Esophagus muscularis mucosa (tissue), 4 donors: ENCODE measurements around the gene AANAT. TPM values are rescaled to one million over a fixed set of nuclear protein-coding genes. Genes with fewer than 3 reads are reported as not detected.
"Not testable (repeated sequence)": the region's sequence is repeated elsewhere in the genome, so short reads cannot be mapped to it uniquely, and the experiment has no call there.

Experiments
- DNase-seq: peaks from one replicate; pipeline ENCODE4 v3.0.0-alpha.2; 2017; ENCODE audit errors: extremely low spot score
- H3K27ac ChIP-seq, 4 donors: fragments of 200-600 bp; sonication (generic); replicated peaks in 1 of 4; 1 replicate in 3 of 4; 2 replicates in 1 of 4; pipeline ENCODE4 v1.5.1; 2016 to 2019; ENCODE audit warnings: mild to moderate bottlenecking in 1 of 4
- H3K27me3 ChIP-seq, 4 donors: fragments of 200-600 bp; sonication (generic); one replicate each; pipeline versions ENCODE4 v1.5.1 to v1.6.0; 2016 to 2019
- H3K36me3 ChIP-seq, 4 donors: fragments of 200-600 bp; sonication (generic); one replicate each; pipeline ENCODE4 v1.5.1; 2016 to 2019
- H3K4me1 ChIP-seq, 4 donors: fragments of 200-600 bp; sonication (generic); one replicate each; pipeline ENCODE4 v1.5.1; 2016 to 2019
- H3K4me3 ChIP-seq, 4 donors: fragments of 200-600 bp; sonication (generic); 1 replicate in 2 of 4; 2 replicates in 2 of 4; pipeline ENCODE4 v1.5.1; 2016 to 2019; ENCODE audit warnings: mild to moderate bottlenecking in 4 of 4, moderate library complexity in 1 of 4
- H3K9me3 ChIP-seq, 4 donors: fragments of 200-600 bp; sonication (generic); 1 replicate in 3 of 4; 2 replicates in 1 of 4; pipeline ENCODE4 v1.5.1; 2016 to 2019
- EP300 ChIP-seq: sonication (generic); formaldehyde crosslinking; IDR thresholded peaks from one replicate; pipeline ENCODE4 v1.6.1; 2017; ENCODE audit warnings: antibody characterized with exemption
- POLR2A ChIP-seq: fragments of 450-650 bp; IDR thresholded peaks from one replicate; pipeline ENCODE4 v1.6.1; 2017; ENCODE audit warnings: antibody characterized with exemption, moderate library complexity, mild to moderate bottlenecking, low read depth
- POLR2AphosphoS5 ChIP-seq, 2 donors: sonication (generic); formaldehyde crosslinking; IDR thresholded peaks; one replicate each; pipeline ENCODE4 v1.6.1; 2017; ENCODE audit warnings: antibody characterized with exemption in 2 of 2
- WGBS: methylation state at CpG from one replicate; pipeline ENCODE4 v1.1.5; 2018; 5-methylcytosine and 5-hydroxymethylcytosine counted together
- intact Hi-C: fragments of 100-400 bp; cut with DNase I; formaldehyde crosslinking; loops from one replicate; pipeline ENCODE4 v1.15.1; 2023
- total RNA-seq, 4 donors: library from RNA; depleted of rRNA; stranded (reverse); fragments of >200 nt; gene quantifications; one replicate each; pipeline versions ENCODE4 v1.1.0 to v1.2.1, GENCODE V29; 2016
- TF ChIP-seq, protein P1 (sequence below), 3 experiments: fragments of 200-600 bp in 2 of 3; fragments of 450-650 bp in 1 of 3; sonication (generic) in 2 of 3; IDR thresholded peaks; one replicate each; pipeline ENCODE4 v1.5.1; 2017 to 2019; ENCODE audit warnings: antibody characterized with exemption in 3 of 3, mild to moderate bottlenecking in 2 of 3, moderate library complexity in 1 of 3

The AANAT gene
- total RNA-seq, 4 donors from 2014 or later, result not detected

DNA sequence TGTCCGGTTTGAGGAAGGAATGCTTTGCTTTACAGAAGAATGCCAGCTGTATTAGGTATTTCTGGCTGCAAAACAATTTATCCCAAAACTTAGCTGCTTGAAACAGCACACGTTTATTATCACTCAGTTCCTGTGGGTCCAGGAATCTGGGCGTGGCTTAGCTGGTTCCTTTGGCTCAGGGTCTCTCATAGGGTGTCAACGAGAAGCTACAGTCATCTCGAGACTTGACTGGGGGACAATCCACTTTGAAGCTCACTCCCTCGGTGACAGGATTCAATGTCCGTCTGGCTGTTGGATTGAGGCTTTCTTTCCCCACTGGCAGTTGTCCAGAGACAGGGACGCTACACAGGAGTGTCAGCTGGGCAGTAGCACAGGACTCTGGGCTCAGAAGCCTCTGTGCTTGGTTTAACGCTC lies 43.4 kb downstream of the AANAT start:
- 36% methylated on average over 9 of the region's 9 CpGs for WGBS
- Histone ChIP-seq H3K9me3 (no peaks in the 10 kb centered on the region), H3K36me3 (no peaks in the 10 kb centered on the region), H3K4me1 (peaks cover 9 to 26% (median 17%) of the 10 kb centered on the region in 4 donors), H3K27me3 (peaks cover 0 to 17% (median 0%) of the 10 kb centered on the region in 4 donors), H3K27ac (no peak overlapping the region), H3K4me3 (no peak overlapping the region)
- no peak for DNase-seq
- TF ChIP-seq EP300, result no peak
- TF ChIP-seq POLR2AphosphoS5 (IDR thresholded peaks at IDR 0.05), result no peak
- no peak for TF ChIP-seq POLR2A
- TF ChIP-seq, protein P1, sequence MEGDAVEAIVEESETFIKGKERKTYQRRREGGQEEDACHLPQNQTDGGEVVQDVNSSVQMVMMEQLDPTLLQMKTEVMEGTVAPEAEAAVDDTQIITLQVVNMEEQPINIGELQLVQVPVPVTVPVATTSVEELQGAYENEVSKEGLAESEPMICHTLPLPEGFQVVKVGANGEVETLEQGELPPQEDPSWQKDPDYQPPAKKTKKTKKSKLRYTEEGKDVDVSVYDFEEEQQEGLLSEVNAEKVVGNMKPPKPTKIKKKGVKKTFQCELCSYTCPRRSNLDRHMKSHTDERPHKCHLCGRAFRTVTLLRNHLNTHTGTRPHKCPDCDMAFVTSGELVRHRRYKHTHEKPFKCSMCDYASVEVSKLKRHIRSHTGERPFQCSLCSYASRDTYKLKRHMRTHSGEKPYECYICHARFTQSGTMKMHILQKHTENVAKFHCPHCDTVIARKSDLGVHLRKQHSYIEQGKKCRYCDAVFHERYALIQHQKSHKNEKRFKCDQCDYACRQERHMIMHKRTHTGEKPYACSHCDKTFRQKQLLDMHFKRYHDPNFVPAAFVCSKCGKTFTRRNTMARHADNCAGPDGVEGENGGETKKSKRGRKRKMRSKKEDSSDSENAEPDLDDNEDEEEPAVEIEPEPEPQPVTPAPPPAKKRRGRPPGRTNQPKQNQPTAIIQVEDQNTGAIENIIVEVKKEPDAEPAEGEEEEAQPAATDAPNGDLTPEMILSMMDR (IDR thresholded peaks at IDR 0.05), result no peak
- intact Hi-C loops, result no loop called here

DNA sequence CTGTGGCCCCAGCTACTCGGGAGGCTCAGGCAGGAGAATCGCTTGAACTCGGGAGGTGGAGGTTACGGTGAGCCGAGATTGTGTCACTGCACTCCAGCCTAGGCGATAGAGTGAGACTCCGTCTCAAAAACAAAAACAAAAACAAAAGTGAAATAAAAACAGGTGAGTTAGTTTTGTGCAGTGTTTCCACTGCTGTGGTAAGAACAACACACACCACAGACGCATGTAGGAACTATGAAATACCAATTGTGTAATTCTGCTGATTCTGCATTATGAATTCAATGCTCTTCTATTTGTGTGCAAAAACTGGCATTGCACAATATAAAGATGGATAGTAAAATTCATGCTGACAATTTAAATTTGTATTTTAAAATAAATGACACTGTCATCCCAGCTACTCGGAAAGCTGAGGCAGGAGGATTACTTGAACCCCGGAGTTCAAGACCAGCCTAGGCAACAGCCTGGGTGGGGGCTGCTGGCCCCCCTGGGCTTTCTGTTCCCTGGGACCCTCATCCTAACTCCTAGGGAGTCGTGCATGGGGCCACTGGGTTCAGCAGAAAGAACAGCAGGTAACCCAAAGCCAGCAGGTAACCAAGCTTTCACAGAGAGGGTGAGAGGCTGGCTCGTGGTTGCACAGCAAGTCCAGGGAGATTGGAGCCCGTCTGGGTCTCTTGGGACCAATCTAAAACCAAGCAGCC lies 44.4 kb downstream of the AANAT start:
- Histone ChIP-seq H3K36me3 (no peaks in the 10 kb centered on the region), H3K27me3 (peaks cover 0 to 13% (median 0%) of the 10 kb centered on the region in 4 donors), H3K27ac (no peak overlapping the region), H3K4me3 (no peak overlapping the region), H3K4me1 (peaks cover 11 to 19% (median 13%) of the 10 kb centered on the region in 4 donors), H3K9me3 (no peaks in the 10 kb centered on the region)
- intact Hi-C loops, result no loop called here
- TF ChIP-seq, protein P1 (IDR thresholded peaks at IDR 0.05), result no peak
- TF ChIP-seq EP300, result no peak
- no peak for TF ChIP-seq POLR2A
- TF ChIP-seq POLR2AphosphoS5 (IDR thresholded peaks at IDR 0.05), result no peak
- no peak for DNase-seq
- 85% methylated on average over 12 of the region's 13 CpGs for WGBS

DNA sequence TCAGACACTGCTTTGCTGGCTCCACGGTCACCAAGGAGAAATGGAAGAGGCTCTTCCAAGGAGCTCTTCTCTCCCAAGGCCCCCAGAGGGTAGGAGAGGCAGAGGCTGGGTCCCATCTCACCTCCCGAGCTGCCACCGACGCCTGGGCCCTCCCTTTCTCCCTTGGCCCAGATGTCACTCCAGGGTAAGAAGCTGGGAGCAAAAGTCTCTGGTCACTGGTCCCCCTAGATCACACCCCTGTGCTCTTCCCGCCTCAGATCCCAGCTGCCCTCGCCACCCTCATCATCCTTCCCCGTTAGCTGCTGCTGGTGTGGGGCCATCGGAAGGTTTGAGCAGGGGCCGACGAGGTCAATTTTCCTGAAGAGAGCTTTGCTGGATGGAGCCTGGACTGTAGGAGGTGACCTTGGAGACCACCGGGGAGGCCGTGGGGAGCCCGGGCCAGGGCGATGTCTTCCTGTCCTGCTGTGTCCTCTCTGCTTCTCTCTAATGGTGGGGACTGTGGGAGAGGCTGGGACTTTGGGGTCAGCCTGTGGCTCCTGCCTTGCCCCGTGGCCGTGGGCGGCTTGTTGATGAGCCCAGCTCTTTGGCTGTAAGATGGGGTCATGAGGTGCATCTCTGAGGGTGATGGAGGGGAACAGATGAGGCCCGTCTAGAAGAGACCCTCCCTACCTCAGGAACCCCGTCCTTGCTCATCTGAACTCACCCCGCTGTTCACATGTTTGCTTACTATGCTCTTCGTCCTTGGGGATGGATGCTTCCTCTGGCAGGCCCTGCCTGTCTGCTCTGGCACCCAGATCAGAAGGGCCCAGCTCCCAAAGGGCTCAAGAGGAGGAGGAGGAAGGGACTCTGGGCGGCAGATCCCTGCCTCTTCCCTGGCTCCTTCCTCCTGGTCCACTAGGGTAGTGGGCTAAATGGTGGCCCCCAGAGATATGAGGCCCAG lies 45.2 kb downstream of the AANAT start:
- no peaks in the 10 kb centered on the region for H3K9me3 ChIP-seq
- H3K4me3 ChIP-seq, result no peak overlapping the region
- H3K27ac ChIP-seq, result no peak overlapping the region
- DNase-seq, result no peak
- intact Hi-C loops, result no loop called here
- peaks cover 11 to 19% (median 13%) of the 10 kb centered on the region in 4 donors for H3K4me1 ChIP-seq
- WGBS, result 88% methylated on average over 21 of the region's 22 CpGs
- peaks cover 0 to 5% (median 0%) of the 10 kb centered on the region in 4 donors for H3K27me3 ChIP-seq
- no peak for TF ChIP-seq EP300
- no peak for TF ChIP-seq POLR2A
- TF ChIP-seq, protein P1 (IDR thresholded peaks at IDR 0.05), result no peak
- no peak for TF ChIP-seq POLR2AphosphoS5 (IDR thresholded peaks at IDR 0.05)
- no peaks in the 10 kb centered on the region for H3K36me3 ChIP-seq

DNA sequence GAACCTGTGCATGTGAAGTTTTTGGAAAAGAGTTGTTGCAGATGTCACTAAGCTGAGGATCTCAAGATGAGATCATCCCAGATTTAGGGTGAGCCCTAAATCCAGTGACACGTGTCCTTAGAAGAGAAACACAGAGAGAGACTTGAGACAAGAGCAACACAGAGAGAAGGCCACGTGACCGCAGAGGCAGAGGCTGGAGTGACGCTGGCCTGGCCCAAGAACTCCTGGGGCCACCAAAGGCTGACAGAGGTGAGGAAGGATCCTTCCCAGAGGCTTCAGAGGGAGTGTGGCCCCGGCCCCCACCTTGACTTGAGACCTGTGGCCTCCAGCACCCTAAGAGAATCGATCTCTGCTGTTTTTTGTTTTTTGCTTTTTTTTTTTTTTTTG lies 45.9 kb downstream of the AANAT start:
- Histone ChIP-seq H3K36me3 (no peaks in the 10 kb centered on the region), H3K27ac (no peak overlapping the region), H3K27me3 (no peaks in the 10 kb centered on the region), H3K4me1 (peaks cover 11 to 19% (median 13%) of the 10 kb centered on the region in 4 donors), H3K9me3 (no peaks in the 10 kb centered on the region), H3K4me3 (no peak overlapping the region)
- 80% methylated on average over 6 of the region's 6 CpGs for WGBS
- intact Hi-C loops, result no loop called here
- TF ChIP-seq, protein P1 (IDR thresholded peaks at IDR 0.05), result no peak
- TF ChIP-seq POLR2AphosphoS5 (IDR thresholded peaks at IDR 0.05) (no peak), EP300 (no peak), POLR2A (no peak)
- DNase-seq, result no peak

DNA sequence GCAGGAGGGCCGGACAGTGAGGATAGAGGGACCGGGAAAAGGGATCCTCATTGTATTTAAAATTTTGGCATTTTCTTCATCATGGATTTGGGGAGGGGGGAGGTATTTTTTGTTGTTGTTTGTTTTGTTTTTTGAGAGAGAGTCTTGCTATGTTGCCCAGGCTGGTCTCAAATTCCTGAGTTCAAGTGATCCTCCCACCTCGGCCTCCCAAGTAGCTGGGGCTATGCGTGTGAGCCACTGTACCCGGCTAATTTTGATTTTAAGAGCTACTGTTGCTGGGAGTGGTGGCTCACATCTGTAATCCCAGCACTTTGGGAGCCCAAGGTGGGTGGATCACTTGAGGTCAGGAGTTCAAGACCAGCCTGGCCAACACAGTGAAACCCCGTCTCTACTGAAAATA lies 47.0 kb downstream of the AANAT start:
- H3K36me3 ChIP-seq, intact Hi-C loops, H3K9me3 ChIP-seq, DNase-seq, H3K4me3 ChIP-seq, H3K27me3 ChIP-seq: not testable (repeated sequence)
- 94% methylated on average over 6 of the region's 6 CpGs for WGBS
- Histone ChIP-seq H3K4me1 (peaks cover 11 to 19% (median 13%) of the 10 kb centered on the region in 4 donors), H3K27ac (peak overlapping the region in 1 of 4 donors; percentile 0)
